HEK293 (cell line): ENCODE results near the gene VPS13D.

Experiments
- CTCF ChIA-PET: fragments of 350-600 bp; formaldehyde crosslinking; extraction: SDS; loops from one replicate; lab custom pipeline; 2021; ENCODE audit warnings: antibody characterized with exemption; lab: Yijun Ruan, JAX
- POLR2A ChIA-PET: fragments of 300-600 bp; formaldehyde crosslinking; extraction: SDS; loops from one replicate; lab custom pipeline; 2020; ENCODE audit warnings: antibody characterized with exemption, inconsistent platforms; lab: Yijun Ruan, JAX
- H3K27ac ChIP-seq: fragments of 200-500 bp; sonication (Bioruptor generic); 2 replicates; pipeline ENCODE4 v1.5.1; 2014; ENCODE audit warnings: low read depth, low read length, control low read depth, inconsistent platforms; ENCODE audit errors: extremely low read depth
- H3K36me3 ChIP-seq, 2 experiments: fragments of 200-500 bp in 1 of 2; sonication (Bioruptor generic) in 1 of 2; 1 replicate in 1 of 2; 2 replicates in 1 of 2; pipeline ENCODE4 v1.5.1; 2014 to 2017; ENCODE audit warnings: inconsistent platforms in 2 of 2, low read length in 2 of 2; ENCODE audit not compliant: control insufficient read depth in 2 of 2, insufficient read depth in 1 of 2
- H3K4me1 ChIP-seq: fragments of 200-500 bp; sonication (Bioruptor generic); 2 replicates; pipeline ENCODE4 v1.5.1; 2014; ENCODE audit warnings: mild to moderate bottlenecking, low read length, inconsistent platforms; ENCODE audit not compliant: control insufficient read depth, insufficient read depth
- H3K4me3 ChIP-seq: 2 replicates; pipeline ENCODE4 v1.5.1; 2011; ENCODE audit warnings: low read depth, mild to moderate bottlenecking, control low read depth, low read length, moderate library complexity
- H3K9me3 ChIP-seq: fragments of 200-500 bp; sonication (Bioruptor generic); 2 replicates; pipeline ENCODE4 v1.5.1; 2014; ENCODE audit warnings: low read depth, low read length, inconsistent platforms; ENCODE audit not compliant: control insufficient read depth, insufficient read depth
- BCL11A ChIP-seq: fragments of 450-650 bp; formaldehyde crosslinking; IDR thresholded peaks from 2 replicates; pipeline ENCODE4 v1.5.1; 2016; ENCODE audit warnings: low read depth, missing biosample characterization, missing genetic modification characterization
- ELK4 ChIP-seq: IDR thresholded peaks from 2 replicates; pipeline ENCODE4 v1.6.1; 2011; ENCODE audit warnings: mild to moderate bottlenecking, low read depth, low read length, borderline replicate concordance
- HOXA7 ChIP-seq: sonication (generic); formaldehyde crosslinking; IDR thresholded peaks from 2 replicates; pipeline ENCODE4 v1.8.1; 2022; ENCODE audit warnings: missing genetic modification reagents, borderline replicate concordance
- KLF1 ChIP-seq: fragments of 450-650 bp; formaldehyde crosslinking; IDR thresholded peaks from 2 replicates; pipeline ENCODE4 v1.5.1; 2016; ENCODE audit warnings: missing biosample characterization, missing genetic modification characterization
- KLF9 ChIP-seq: fragments of 450-650 bp; formaldehyde crosslinking; IDR thresholded peaks from 2 replicates; pipeline ENCODE4 v1.5.1; 2016; ENCODE audit warnings: missing biosample characterization, missing genetic modification characterization, low read depth
- WT1 ChIP-seq: fragments of 450-650 bp; formaldehyde crosslinking; IDR thresholded peaks from 2 replicates; pipeline ENCODE4 v1.5.1; 2016; ENCODE audit warnings: missing biosample characterization, missing genetic modification characterization
- ZBTB10 ChIP-seq: fragments of 450-650 bp; formaldehyde crosslinking; IDR thresholded peaks from 2 replicates; pipeline ENCODE4 v1.5.1; 2016; ENCODE audit warnings: missing biosample characterization, missing genetic modification characterization
- ZFP37 ChIP-seq: fragments of 450-650 bp; formaldehyde crosslinking; IDR thresholded peaks from 2 replicates; pipeline ENCODE4 v1.5.1; 2016; ENCODE audit warnings: missing biosample characterization, missing genetic modification characterization
- ZFP69B ChIP-seq: fragments of 450-650 bp; formaldehyde crosslinking; IDR thresholded peaks from 2 replicates; pipeline ENCODE4 v1.5.1; 2016; ENCODE audit warnings: missing biosample characterization, missing genetic modification characterization
- ZNF16 ChIP-seq: fragments of 450-650 bp; formaldehyde crosslinking; IDR thresholded peaks from 2 replicates; pipeline ENCODE4 v1.5.1; 2016; ENCODE audit warnings: low read depth, missing biosample characterization, missing genetic modification characterization
- ZNF302 ChIP-seq: fragments of 450-650 bp; formaldehyde crosslinking; IDR thresholded peaks from 2 replicates; pipeline ENCODE4 v1.5.1; 2016; ENCODE audit warnings: missing biosample characterization, missing genetic modification characterization, low read depth
- ZNF561 ChIP-seq: fragments of 450-650 bp; IDR thresholded peaks from 2 replicates; pipeline ENCODE4 v1.5.1; 2018; ENCODE audit warnings: missing biosample characterization, missing genetic modification characterization, borderline replicate concordance
- ZNF664 ChIP-seq: fragments of 450-650 bp; formaldehyde crosslinking; IDR thresholded peaks from 2 replicates; pipeline ENCODE4 v1.5.1; 2016; ENCODE audit warnings: missing biosample characterization, missing genetic modification characterization
- ZNF677 ChIP-seq: fragments of 450-650 bp; IDR thresholded peaks from 2 replicates; pipeline ENCODE4 v1.5.0; 2018; ENCODE audit warnings: missing biosample characterization, mild to moderate bottlenecking, missing genetic modification characterization, moderate library complexity
- ZNF692 ChIP-seq: fragments of 450-650 bp; formaldehyde crosslinking; IDR thresholded peaks from 2 replicates; pipeline ENCODE4 v1.5.1; 2016; ENCODE audit warnings: missing biosample characterization, missing genetic modification characterization
- ZNF701 ChIP-seq: fragments of 450-650 bp; formaldehyde crosslinking; IDR thresholded peaks from 2 replicates; pipeline ENCODE4 v1.5.1; 2016; ENCODE audit warnings: missing biosample characterization, missing genetic modification characterization
- ZNF76 ChIP-seq: fragments of 450-650 bp; formaldehyde crosslinking; IDR thresholded peaks from 2 replicates; pipeline ENCODE4; 2016; ENCODE audit warnings: low read depth, missing biosample characterization, missing genetic modification characterization, borderline replicate concordance
- ZNF785 ChIP-seq: fragments of 450-650 bp; formaldehyde crosslinking; IDR thresholded peaks from 2 replicates; pipeline ENCODE4 v1.5.1; 2016; ENCODE audit warnings: missing biosample characterization, missing genetic modification characterization
- ZSCAN30 ChIP-seq: fragments of 450-650 bp; IDR thresholded peaks from 2 replicates; pipeline ENCODE4 v1.5.1; 2018; ENCODE audit warnings: missing biosample characterization, mild to moderate bottlenecking, missing genetic modification characterization, moderate library complexity
- TF ChIP-seq, protein P1 (sequence below): sonication (generic); formaldehyde crosslinking; IDR thresholded peaks from 2 replicates; pipeline ENCODE4 v1.8.1; 2022; ENCODE audit warnings: mild to moderate bottlenecking, moderate library complexity, missing genetic modification reagents

The VPS13D gene

DNA sequence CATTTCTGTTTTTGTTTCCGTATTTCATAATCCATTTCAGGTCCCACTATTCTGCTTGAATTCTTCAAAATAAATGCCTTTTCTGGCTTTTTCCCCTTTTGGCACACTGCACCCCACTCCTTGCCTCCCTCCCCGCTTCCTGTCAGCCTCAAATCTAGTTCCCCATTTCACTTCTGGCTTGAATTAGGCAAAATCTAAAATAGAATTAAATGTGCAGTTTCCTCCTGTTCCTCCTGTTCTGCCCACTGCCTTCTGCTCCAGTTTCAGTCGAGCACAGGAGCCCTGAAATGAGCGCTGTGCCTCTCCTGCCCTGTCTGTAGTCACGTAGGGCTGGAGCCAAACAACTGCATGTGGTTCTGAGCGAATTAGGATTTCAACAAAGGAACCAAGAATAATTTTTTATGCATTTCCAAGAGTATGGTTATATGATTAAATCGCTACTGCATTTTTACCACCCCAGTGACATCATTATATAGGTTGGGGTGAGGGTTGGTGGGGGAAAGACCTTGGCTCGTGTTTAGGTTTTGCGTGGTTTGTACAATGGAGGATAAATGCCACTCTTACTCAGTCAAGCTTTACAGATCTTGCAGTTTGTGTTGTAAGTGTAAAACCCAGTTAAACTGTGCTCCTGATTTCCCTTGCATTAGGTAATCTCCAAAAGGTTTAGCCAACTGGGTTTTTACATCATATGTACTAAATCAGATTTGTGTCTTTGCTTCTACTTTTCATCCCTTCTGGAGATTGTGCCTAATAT lies 114.9 kb downstream of the VPS13D start:
- CTCF ChIA-PET = interaction anchor here (0.6 to 0.7 kb wide), 2 partner anchors 37 to 1989 kb away, joined by 3 to 4 read pairs; no protein-coding TSS in a partner anchor
- peaks cover 8% of the 10 kb centered on the region; the same call in 1 of the 2 replicates for H3K4me1 ChIP-seq
- H3K27ac ChIP-seq = no peak overlapping the region
- H3K36me3 ChIP-seq = peaks cover 14 to 72% of the 10 kb centered on the region in 2 experiments
- H3K4me3 ChIP-seq = no peak overlapping the region
- H3K9me3 ChIP-seq = no peaks in the 10 kb centered on the region
- TF ChIP-seq WT1 (tag by site-specific recombination) (no peak), ZNF16 (tag by site-specific recombination) (no peak), ZNF692 (tag by site-specific recombination) (no peak), ZNF664 (tag by site-specific recombination) (no peak), ZSCAN30 (no peak), ZNF76 (tag by site-specific recombination) (no peak), ZNF561 (tag by site-specific recombination) (no peak), KLF9 (tag by site-specific recombination) (no peak), ZFP69B (tag by site-specific recombination) (no peak), KLF1 (no peak), HOXA7 (no peak), ZNF302 (tag by site-specific recombination) (no peak), ZFP37 (no peak), ZNF785 (tag by site-specific recombination) (no peak), ZBTB10 (tag by site-specific recombination) (no peak), ZNF677 (tag by site-specific recombination) (no peak), ELK4 (no peak), BCL11A (tag by site-specific recombination) (no peak), ZNF701 (no peak)
- TF ChIP-seq, protein P1, sequence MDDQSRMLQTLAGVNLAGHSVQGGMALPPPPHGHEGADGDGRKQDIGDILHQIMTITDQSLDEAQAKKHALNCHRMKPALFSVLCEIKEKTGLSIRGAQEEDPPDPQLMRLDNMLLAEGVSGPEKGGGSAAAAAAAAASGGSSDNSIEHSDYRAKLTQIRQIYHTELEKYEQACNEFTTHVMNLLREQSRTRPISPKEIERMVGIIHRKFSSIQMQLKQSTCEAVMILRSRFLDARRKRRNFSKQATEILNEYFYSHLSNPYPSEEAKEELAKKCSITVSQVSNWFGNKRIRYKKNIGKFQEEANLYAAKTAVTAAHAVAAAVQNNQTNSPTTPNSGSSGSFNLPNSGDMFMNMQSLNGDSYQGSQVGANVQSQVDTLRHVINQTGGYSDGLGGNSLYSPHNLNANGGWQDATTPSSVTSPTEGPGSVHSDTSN (CRISPR knock-in tag) = no peak
- POLR2A ChIA-PET = no interaction called here
